ENCODE data around the gene ANKFY1.

ANKFY1 gene

DNA sequence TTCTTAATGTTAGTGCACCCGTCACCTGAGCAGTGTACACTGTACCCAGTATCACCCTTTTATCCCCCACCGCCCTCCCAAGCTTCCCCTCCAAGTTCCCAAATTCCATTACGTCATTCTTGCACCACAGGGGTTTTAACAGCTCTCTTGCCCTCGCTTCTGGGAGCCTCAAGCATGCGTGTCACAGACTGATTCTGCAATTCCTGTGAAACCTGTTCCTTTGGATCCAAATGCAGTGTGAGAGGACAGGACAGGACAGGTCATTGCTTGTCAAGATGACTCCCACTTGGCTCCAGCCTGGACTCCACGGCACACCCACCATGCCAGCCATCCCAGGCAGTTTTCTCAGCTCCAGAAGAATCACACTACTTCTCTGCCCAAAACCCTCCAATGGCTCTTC lies 76.7 kb downstream of the ANKFY1 start:
- peaks cover 66% of the 10 kb centered on the region for H3K36me3 ChIP-seq
- no peak overlapping the region for H3K4me3 ChIP-seq (ENCODE audit: low read depth, low read length)
- H3K27ac ChIP-seq: no peak overlapping the region
- DNase-seq: no peak
- TF ChIP-seq, protein P1, sequence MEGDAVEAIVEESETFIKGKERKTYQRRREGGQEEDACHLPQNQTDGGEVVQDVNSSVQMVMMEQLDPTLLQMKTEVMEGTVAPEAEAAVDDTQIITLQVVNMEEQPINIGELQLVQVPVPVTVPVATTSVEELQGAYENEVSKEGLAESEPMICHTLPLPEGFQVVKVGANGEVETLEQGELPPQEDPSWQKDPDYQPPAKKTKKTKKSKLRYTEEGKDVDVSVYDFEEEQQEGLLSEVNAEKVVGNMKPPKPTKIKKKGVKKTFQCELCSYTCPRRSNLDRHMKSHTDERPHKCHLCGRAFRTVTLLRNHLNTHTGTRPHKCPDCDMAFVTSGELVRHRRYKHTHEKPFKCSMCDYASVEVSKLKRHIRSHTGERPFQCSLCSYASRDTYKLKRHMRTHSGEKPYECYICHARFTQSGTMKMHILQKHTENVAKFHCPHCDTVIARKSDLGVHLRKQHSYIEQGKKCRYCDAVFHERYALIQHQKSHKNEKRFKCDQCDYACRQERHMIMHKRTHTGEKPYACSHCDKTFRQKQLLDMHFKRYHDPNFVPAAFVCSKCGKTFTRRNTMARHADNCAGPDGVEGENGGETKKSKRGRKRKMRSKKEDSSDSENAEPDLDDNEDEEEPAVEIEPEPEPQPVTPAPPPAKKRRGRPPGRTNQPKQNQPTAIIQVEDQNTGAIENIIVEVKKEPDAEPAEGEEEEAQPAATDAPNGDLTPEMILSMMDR (IDR thresholded peaks at IDR 0.05; ENCODE audit: low read depth, low read length): no peak
- no peaks in the 10 kb centered on the region for H3K9me3 ChIP-seq (ENCODE audit: severe bottlenecking)
- H3K27me3 ChIP-seq (ENCODE audit: insufficient read depth, low read depth, severe bottlenecking): no peaks in the 10 kb centered on the region

DNA sequence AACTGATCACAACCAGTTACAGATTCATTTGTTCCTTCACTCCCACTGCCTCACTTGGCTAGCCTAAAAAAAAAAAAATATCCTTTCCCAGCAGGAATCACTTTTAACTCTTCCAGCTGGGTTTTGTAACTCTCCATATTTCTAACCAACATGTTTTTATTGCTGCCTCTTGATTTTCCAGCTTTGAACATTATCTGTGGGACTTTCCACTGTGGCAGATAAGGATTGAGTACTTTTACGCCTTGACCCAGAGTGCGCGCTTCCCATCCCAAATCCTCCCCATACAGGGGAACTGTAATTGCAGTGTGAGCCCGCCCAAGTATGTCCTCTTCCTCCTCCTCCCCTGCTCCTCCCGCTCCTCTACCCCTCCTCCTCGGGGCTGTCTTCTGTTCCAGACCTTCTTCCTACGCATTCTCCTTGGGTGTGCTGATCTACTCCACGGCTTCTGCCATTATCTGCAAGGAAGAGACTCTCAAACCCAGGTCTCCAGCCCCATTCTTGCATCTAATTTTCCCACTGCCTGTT lies 77.4 kb downstream of the ANKFY1 start:
- Histone ChIP-seq H3K27ac (no peak overlapping the region), H3K36me3 (peaks cover 72% of the 10 kb centered on the region), H3K27me3 (ENCODE audit: insufficient read depth, low read depth, severe bottlenecking) (no peaks in the 10 kb centered on the region), H3K9me3 (ENCODE audit: severe bottlenecking) (no peaks in the 10 kb centered on the region), H3K4me3 (ENCODE audit: low read depth, low read length) (no peak overlapping the region)
- no peak for DNase-seq
- TF ChIP-seq, protein P1 (IDR thresholded peaks at IDR 0.05; ENCODE audit: low read depth, low read length): no peak

DNA sequence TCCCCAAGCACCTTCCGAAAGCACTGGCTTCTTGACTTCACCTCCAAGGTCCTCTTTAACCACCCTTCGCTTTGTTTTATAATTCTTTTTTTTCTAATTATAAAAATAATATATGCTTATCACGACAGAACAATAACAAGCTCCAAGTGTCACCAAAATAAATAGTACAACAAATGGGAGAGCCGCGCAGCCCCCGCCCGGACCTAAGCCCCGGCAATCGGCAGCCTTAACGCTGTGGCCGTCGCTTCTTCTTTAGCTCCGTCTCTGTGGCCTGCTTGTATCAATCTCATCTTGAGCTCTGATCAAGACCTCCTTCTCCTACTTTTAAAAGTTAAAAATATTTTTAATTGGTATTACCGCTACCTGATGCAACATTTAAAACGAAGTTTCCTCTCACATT lies 78.1 kb downstream of the ANKFY1 start:
- TF ChIP-seq, protein P1 (IDR thresholded peaks at IDR 0.05; ENCODE audit: low read depth, low read length): no peak

DNA sequence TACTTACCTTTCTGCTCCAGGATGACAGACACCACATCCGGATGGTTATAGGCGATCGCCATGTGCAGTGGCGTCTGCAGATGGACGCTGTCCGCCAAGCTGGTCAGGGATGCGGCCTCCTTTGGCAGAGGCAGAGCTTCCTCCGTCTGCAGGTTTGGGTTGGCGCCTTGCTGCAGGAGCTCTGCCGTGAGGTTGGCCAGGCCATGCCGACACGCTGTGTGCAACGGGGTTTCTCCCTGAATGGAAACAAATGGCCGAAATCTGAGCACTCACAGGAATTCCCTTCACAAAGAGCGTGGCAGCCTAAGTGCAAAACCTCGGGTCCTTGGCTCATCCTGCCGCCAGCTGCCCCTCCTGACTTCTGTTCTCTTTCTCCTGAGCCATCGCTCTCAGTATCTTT lies 79.0 kb downstream of the ANKFY1 start:
- peaks cover 75% of the 10 kb centered on the region for H3K36me3 ChIP-seq
- H3K27ac ChIP-seq: no peak overlapping the region
- no peak overlapping the region for H3K4me3 ChIP-seq (ENCODE audit: low read depth, low read length)
- H3K27me3 ChIP-seq (ENCODE audit: insufficient read depth, low read depth, severe bottlenecking): no peaks in the 10 kb centered on the region
- no peaks in the 10 kb centered on the region for H3K9me3 ChIP-seq (ENCODE audit: severe bottlenecking)
- DNase-seq: no peak
- TF ChIP-seq, protein P1 (IDR thresholded peaks at IDR 0.05; ENCODE audit: low read depth, low read length): no peak

More for the DNA sequence above, 78.1 kb downstream of the ANKFY1 start:
- H3K36me3 ChIP-seq: peaks cover 79% of the 10 kb centered on the region
- H3K9me3 ChIP-seq (ENCODE audit: severe bottlenecking): no peaks in the 10 kb centered on the region
- DNase-seq: no peak
- H3K27me3 ChIP-seq (ENCODE audit: insufficient read depth, low read depth, severe bottlenecking): no peaks in the 10 kb centered on the region
- H3K27ac ChIP-seq: no peak overlapping the region
- H3K4me3 ChIP-seq (ENCODE audit: low read depth, low read length): no peak overlapping the region

DNA sequence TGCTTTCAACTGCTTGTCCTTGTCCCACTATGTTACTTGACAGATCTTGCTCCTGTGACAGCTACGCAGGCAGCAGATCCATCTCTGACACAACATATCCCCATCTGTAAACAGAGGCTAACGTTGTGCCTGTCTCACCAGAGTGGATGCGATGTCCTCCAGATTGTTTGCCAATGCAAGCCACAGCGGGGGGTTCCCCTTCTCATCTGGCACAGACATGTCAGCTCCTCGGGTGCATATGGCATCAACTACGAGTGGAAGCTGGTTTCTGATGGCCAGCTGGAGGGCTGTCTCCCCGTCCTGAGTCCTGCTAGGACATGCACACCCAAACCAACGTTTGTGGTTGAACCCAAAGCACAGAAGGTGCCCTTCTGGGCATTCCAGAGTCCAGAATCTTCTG lies 81.7 kb downstream of the ANKFY1 start:
- H3K27ac ChIP-seq: no peak overlapping the region
- H3K4me3 ChIP-seq (ENCODE audit: low read depth, low read length): no peak overlapping the region
- peaks cover 81% of the 10 kb centered on the region for H3K36me3 ChIP-seq
- no peaks in the 10 kb centered on the region for H3K27me3 ChIP-seq (ENCODE audit: insufficient read depth, low read depth, severe bottlenecking)
- TF ChIP-seq, protein P1 (IDR thresholded peaks at IDR 0.05; ENCODE audit: low read depth, low read length): no peak
- H3K9me3 ChIP-seq (ENCODE audit: severe bottlenecking): no peaks in the 10 kb centered on the region
- no peak for DNase-seq

DNA sequence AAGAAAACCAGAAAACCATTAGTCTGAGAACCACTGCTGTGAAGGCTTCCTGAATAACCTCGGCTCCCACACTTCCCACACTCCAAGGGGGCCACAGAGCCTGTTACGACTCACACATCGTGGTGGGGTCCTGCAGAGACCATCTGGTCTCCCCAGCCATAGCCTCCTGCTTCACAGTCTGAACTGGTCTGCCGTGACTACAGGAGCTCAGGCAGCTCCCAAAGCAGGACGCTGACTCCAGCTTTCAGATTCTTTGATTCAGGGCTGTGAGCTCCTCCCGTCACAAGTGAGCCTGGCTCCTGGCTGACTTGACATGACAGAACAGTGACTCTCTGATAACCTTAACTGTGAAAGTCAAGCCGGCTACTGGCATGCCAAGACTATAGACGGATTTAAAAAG lies 83.0 kb downstream of the ANKFY1 start:
- H3K9me3 ChIP-seq (ENCODE audit: severe bottlenecking): no peaks in the 10 kb centered on the region
- H3K36me3 ChIP-seq: peaks cover 82% of the 10 kb centered on the region
- no peak for DNase-seq
- H3K4me3 ChIP-seq (ENCODE audit: low read depth, low read length): no peak overlapping the region
- TF ChIP-seq, protein P1 (IDR thresholded peaks at IDR 0.05; ENCODE audit: low read depth, low read length): no peak
- H3K27me3 ChIP-seq (ENCODE audit: insufficient read depth, low read depth, severe bottlenecking): no peaks in the 10 kb centered on the region
- no peak overlapping the region for H3K27ac ChIP-seq
